Activated CD4-positive, CD25-positive, alpha-beta regulatory T cell (primary cell): Measurements from ENCODE around the gene ARHGDIA.
"Not testable (repeated sequence)": the region's sequence is repeated elsewhere in the genome, so short reads cannot be mapped to it uniquely, and the experiment has no call there.

Experiments
- DNase-seq, 4 experiments: peaks; one replicate each; lab custom pipeline; 2025; lab: John Stamatoyannopoulos, UW

ARHGDIA gene

DNA sequence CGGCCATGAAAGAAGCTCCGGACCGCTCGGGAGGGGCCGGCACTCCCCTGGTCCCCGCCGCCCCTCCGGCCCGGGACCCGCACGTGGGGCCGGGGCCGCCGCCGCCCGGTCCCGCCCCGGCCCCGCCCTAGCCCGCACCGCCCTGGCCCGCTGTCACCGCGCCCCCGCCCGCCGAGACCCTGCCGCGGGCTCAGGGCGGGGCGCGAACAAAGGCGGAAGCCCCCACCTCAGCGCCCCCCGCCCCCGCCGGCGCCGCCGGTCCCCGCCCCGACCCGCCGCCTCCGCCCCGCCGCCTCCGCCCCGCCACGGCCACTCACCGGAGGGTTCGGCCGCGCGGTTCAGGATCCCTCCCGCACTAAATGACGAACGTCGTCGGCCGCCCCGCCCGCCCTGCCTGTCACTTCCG is at the start of gene ARHGDIA:
ARHGDIA (minus strand) TSS at position 357 of the 406 bp plus-strand sequence. CDS start 1,407 bp downstream, outside the sequence.
- DNase-seq: no peak

DNA sequence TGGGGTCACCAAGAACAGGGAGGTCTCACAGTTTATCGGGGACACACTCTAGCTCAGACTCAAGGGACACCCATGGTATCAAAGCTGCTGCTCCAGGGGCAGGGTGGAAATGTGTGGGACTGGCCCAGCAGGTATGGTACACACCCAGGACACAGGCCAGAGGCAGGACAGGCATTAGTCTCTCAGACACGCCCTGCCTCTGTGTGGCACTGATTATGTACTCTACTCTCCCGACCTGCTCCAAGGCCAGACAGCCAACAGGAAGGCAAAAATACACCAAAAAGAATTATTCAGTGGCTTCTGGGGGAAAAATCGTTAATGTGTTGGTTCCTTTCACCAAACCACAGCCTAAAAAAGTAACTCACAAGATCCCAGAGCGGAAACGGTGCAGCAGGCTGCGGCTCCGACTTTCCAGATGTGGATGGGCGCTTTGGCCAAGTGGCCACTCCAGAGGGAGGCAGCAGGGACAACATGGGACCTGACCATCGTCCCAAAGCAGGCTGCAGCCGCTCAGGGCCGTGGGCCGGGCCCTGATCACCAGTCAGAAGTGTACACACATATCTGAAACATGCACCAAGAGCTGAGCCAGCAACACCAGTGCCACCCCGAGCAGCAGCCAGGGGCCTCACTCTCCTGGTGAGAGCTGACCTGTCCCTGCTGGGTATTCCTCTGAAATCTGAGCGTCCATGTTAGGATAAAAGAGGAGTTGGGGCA is 47.9 kb upstream of the ARHGDIA start:
- no peak for DNase-seq

DNA sequence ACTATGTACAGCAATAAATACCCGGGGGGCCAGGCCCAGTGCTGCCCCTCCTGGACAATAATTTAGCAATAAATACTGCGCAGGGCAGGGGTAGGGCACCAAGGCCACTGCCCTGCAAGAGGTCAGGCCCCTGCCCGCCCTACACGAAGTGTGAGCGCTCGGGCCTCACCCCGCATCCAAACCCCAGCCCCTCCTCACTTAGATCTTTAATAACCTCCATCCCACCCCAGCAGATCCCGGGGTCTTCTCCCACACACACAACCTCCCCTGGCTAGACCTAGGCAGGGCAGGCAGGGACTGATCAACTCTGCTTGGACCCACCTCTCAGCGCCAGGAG is 47.2 kb upstream of the ARHGDIA start:
- not testable (repeated sequence) for DNase-seq

DNA sequence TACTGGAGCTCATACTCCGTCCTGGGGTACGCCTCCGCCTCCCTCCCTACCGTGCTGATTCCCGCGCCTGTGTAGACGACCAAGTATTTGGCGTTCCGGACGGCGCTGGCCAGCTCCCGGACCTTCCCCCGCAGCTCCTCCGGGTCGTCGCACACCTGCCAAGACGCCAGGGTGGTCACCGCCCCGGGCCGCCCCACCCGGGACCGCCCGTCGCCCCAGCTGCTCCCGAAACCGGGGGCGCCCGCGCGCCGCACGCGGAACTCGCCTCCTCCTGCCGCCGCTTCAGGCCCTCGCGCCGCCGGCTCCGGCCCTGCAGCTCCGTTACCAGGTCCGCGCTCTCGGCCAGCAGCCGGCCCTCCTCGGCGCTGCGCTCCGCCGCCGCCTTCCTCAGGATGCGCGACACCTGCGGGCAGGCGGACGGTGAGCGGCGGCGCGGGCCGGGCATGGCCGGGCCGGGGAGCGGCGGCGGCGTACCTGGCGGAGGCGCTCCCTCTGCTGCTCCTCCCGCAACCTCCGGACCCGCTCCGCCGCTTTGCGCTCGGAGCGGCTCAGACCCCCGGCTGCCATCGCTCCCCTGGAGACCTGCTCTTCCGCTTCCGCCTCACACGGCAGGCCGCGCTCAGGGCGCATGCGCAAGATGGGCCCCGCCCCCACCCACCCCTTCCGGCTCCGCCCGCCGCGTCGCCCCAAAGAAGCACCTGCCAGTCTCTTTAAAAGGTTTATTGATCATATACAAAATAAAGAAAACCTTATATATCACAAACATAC is 46.6 kb upstream of the ARHGDIA start, which contains the start of gene SIRT7:
SIRT7 (minus strand) TSS at position 612 of the 768 bp plus-strand sequence; CDS start at position 567, 45 bp downstream.
- DNase-seq: peak; percentile 76 to 83 (median 81)

DNA sequence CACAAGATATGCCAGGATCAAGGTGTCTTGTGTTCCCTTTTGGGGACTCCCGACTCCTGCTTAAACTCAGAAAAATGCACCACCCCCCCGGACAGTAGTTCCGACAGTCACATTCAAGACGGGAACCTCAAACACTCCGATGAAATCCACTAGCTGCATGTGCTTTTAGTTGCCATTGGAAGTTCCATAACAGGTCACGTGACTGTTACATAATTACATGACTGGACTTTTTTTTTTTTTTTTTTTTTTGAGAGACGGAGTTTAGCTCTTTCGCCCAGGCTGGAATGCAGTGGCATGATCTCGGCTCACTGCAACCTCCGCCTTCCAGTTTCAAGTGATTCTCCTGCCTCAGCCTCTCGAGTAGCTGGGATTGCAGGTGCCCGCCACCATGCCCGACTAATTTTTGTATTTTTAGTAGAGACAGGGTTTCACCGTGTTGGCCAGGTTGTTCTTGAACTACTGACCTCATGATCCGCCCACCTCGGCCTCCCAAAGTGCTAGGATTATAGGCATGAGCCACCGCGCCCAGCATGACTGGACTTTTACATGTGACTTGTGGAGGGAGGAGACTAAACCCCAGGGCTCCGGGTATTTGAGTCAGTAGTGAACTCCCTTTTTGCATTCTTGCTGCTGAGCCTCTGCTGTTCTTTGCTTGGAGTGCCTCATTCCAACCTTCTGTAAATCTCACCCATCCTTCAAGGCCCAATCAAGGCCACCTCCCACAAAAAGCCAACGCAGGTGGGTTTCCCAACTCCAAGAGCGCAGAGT is 45.3 kb upstream of the ARHGDIA start:
- no peak for DNase-seq

DNA sequence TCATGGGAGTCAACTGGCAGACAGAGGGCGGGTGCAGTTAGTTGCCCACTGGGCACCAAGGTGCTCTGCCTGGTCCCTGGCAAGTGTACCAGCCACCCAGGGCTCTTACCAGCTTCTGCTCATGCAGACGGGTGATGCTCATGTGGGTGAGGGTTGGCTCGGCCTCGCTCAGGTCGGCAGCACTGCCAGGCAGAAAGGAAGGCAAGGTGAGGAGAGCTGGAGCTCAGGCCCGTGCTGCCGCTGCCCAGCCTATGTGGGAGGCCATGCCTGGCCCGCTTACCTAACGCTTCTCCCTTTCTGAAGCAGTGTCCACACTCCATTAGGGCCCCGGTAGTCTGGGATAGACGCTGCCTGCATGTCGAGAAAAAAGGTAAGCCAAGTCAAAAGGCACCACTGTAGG is 44.2 kb upstream of the ARHGDIA start:
- DNase-seq: no peak

DNA sequence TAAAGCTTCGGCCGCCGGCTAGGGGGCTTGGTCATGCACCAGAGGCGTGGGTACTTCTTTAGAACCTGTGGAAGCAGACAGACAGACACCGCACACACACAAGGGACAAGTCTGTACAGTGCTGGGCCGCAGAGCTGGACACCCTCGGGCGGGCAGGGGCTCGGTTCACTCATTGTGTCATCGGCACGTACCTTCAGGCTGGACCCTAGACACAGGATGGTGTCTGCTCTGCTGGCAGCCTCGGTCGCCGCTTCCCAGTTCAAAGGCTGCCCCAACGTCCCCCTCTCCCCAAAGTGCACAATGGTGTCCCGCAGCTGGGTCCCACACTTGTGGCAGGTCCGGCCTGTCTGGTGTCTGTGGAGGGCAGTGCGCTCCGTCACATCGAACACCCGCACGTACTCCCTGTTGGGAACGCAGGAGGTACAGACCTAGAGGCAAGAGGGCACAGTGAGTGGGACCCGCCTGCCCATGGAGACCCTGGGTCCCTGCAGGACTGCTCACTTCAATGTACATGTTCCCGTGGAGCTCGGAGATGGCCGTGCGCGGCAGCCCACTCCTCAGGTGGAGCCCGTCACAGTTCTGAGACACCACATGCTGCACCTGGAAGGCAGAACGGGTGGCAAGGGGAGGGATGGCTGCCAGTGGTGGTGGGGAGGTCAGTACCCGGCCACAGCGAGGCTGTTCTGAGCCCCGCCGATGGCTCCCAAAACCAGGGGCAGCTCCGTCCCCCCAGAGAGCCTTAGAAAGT is 43.1 kb upstream of the ARHGDIA start:
- DNase-seq: no peak

- DNase-seq: no peak
These were observed 42.4 kb upstream of the ARHGDIA start for GRCh38 chr17:81913394-81914102.

GRCh38 chr17:81912441-81913309 is 41.5 kb upstream of the ARHGDIA start:
- no peak for DNase-seq

DNA sequence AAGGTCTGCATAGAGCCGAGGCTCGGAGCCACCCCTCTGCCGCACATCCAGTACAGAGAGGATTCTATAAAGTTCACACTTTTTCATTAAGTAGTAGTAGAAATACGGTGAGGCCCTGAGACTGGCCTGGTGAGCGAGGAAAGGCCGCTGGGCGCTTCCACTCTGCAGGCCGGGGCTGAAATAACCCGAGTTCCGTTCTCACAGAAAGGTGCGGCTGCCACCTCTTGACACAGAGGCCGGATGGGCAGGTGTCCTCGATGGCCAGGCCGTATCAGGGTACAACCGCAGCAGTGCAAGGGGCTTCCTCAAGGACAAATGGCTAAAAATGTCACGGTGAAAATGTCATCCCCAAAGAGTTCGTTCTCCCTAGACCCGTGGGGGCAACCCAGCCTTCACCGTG is 40.8 kb upstream of the ARHGDIA start:
- no peak for DNase-seq

GRCh38 chr17:81911277-81911961 is 40.3 kb upstream of the ARHGDIA start, which contains the start of gene PCYT2:
PCYT2 (minus strand) TSS chr17:81911399; CDS start chr17:81911355, 44 bp downstream.
- peak; percentile 81 to 91 (median 86) for DNase-seq

- no peak for DNase-seq
These were observed 39.7 kb upstream of the ARHGDIA start for GRCh38 chr17:81910840-81911276.

DNA sequence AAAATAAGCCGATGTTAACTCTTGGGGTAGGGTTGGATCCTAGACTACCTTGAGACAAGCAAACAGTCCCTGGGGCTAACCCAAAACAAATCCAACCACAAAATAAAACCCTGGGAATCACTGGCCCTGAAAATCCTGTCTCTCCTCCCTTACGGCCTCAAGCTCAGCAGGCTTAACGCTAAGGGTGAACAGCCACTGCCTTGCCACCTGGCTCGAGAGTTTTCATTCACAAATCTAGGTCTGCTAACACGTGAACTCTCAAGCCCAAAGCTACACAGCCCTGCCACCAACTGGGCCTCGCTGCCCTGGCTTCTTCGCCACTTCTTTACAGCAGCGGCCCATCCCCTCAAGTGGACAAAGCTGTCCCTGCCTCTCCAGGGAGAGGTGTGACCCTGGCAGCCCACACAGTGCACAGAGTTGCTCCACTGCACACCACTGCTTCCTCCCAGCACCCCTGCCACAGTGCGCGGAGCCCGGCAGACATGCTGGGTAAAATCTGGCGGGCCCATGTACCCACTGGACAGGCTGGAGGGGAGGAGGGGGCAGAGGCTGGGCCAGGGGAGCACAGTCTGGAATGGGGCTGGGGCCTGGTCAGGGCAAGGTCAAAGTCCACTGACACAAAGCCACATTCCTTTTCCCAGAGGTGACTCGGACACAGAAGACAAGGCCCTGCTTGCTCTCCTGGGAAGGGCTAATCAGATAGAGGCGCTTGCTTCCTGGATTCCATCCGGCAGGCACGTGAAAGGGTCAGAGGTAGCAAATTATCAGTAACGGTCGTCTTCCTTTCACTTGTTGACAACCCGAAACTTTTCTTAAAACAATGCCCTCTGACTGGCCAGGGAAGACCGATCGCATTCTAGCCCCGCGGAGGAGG is 39.1 kb upstream of the ARHGDIA start:
- DNase-seq: no peak

DNA sequence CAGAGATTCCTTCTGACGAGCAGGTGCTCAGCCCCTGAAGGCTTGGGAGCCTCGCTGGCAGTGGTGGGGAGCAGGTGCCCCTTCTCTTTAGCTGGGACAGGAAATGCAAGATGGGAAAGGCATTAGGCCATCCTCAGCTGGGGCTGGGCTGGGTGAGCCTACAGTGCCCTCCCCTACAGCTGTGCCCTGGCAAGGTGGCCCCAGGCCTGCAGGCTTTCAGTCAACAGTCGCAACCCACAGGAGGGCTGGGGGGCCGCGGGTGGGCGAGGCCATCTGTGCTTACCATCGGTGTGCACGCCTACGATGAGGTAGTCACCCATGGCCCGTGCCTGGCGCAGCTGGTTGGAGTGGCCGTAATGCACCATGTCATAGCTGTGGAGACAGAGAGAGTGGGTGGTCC is 38.1 kb upstream of the ARHGDIA start:
- no peak for DNase-seq

DNA sequence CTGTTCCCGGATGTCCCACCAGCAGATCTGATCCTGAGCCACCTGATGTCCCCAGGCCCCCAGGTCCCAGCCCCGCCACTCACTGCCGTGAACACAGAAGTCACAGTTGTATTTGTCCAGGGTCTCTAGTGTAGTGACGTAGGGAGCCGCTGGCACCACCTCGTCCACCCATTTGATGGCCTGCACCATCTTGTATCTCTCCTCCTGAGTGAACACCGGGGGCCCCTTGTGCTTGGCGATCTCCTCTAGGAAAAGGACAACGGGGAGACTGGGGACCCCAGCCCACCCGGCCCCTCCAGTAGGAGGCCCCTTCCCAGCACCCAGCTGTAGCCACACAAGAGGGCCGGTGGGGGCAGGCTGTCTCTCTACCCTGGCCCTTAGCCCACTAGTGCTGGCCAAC is 37.7 kb upstream of the ARHGDIA start:
- DNase-seq: no peak

DNA sequence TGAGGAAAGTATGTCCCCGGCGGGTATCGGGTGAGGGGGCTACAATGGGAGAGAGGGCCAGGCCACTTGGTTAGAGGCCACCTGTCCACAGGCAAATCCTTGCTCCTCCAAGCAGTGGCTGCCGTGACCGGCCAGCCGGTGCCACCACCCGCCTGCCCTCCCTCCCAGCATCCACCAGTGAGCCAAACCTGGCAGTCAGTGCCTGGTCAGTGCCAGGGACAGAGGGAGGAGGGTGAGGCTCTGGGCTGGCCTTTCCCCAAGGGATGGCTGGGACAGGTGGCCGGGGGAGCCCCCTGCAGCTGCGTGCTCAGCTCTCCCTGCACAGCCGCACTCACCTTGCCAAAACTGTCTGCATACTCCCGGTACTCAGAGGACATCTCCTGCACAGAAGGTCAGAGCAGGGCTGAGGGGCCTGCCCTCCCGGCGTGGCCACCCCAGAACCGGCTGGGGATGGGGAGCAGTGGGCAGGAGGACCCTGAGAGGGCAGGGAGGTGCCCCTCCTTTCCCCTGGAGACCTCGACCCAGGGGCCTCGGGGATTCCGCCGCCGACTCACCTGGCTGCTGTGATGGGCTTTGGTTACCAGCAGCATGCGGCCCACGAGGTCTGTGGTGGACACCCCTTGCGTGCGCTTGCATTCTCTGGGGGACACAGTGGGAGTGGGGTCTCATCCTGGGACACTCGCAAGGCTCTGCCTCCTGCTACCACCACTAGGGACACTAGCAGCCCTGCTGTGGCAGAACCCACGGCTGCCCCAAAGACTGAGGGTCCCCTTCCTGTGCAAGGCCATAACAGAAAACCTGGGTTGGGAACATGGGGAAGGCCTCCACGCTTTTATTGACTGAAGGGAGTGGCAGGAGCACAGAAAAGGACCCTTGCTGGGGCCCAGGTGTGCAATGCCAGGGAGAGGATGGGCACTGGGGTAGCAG is 36.3 kb upstream of the ARHGDIA start:
- no peak for DNase-seq

DNA sequence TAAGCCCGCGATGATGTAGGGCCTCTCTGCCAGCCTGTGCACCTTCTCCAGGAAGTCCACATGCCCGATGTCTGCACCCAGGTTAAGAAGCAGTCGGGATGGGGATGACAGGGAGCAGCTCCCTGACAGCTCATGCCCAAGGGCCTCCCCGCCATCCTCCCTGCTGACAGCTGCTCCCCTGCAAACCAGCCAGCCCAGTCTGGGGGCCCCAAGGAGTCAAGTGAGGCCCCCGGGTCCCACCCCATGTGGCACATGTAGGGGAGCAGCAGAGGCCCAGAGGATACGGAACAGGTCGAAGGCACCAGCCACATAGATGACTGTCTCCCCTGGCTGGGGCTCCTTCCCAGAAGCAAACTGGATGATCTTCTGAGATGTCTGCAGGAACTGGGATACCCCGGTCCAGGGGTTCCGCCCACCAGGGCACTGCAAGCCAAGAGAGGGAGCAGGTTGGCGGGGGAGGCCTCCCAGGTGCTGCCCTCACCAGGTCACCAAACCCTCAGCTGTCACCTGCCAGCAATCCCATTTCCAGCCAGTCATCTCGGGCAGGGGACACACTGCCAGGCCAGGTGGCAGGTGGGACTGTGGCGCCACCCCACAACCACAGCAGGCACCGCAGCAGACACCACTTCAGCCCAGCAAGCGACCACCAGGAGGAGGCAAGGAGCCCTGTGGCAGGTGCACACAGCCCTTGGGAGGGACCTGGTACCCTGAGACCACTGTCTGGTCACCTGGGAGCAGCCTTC is 35.5 kb upstream of the ARHGDIA start:
- DNase-seq: no peak
